HFFc6 (cell line): Measurements from ENCODE around the gene CTSO. TPM values are rescaled to one million over a fixed set of nuclear protein-coding genes. Genes with fewer than 3 reads are reported as not detected.

Source experiments
- DNase-seq: peaks from one replicate; pipeline ENCODE4 v3.0.0-alpha.2; 2018
- H3K27ac Mint-ChIP-seq: 2 replicates; pipeline ENCODE4 v1.8.0; 2020; ENCODE audit warnings: mild to moderate bottlenecking, mixed read lengths
- H3K27me3 Mint-ChIP-seq: 2 replicates; pipeline ENCODE4 v1.8.0; 2021; ENCODE audit warnings: mild to moderate bottlenecking, moderate library complexity, mixed read lengths; ENCODE audit not compliant: insufficient read depth
- H3K36me3 Mint-ChIP-seq: 2 replicates; pipeline ENCODE4 v1.8.0; 2021; ENCODE audit warnings: low read depth, mixed read lengths
- H3K4me1 Mint-ChIP-seq: 2 replicates; pipeline ENCODE4 v1.8.0; 2020; ENCODE audit warnings: low read depth, mixed read lengths
- H3K4me3 Mint-ChIP-seq: 2 replicates; pipeline ENCODE4 v1.8.0; 2020; ENCODE audit warnings: mild to moderate bottlenecking, moderate library complexity, mixed read lengths
- H3K9me3 Mint-ChIP-seq: 2 replicates; pipeline ENCODE4 v1.8.0; 2020; ENCODE audit warnings: mild to moderate bottlenecking, mixed read lengths
- CTCF ChIP-seq: fragments of 200-600 bp; sonication (generic); IDR thresholded peaks from 2 replicates; pipeline ENCODE4 v1.5.0; 2021; ENCODE audit warnings: antibody characterized with exemption, mild to moderate bottlenecking
- total RNA-seq, 6 experiments: library from RNA; stranded (reverse); fragmentation: NEBNext Ultra II Directional; extraction: Animal tissue kit (Norgen Biotek cat#: 25700); gene quantifications; 2 replicates in 1 of 6; 3 replicates in 5 of 6; pipeline ENCODE4 v1.2.3, GENCODE V29; 2021

The CTSO gene
- total RNA-seq, 6 experiments from 2014 or later, result 2.5 to 4.7 (median 2.6) TPM

DNA sequence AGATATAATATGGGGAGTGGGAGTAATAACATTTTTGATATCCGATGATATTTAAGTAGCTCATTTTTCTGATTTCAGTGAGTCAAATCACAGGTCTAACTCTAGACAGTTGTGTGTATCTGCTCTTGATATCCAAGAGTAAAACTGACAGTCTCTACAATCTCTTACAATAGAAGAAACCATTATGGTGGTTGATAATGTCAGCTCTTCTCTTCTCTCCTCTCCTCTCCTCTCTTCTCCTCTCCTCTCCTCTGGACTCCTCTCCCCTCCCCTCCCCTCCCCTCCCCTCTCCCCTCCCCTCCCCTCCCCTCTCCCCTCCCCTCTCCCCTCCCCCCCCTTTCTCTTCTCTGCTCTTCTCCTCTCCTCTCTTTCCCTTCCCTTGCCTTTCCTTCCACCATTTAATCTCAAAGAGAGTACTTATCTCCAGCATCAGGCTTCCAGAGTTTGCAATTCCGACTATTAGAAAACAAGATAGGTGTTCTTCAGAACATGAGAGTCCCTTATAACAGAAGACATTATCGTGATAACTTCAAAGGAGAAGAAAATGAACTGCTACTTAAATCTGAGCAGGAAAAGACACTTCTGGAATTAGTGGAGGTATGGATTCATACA lies 43.9 kb downstream of the CTSO start:
- Mint-ChIP-seq H3K27me3 (no peaks in the 10 kb centered on the region), H3K4me3 (no peak overlapping the region), H3K9me3 (no peaks in the 10 kb centered on the region), H3K27ac (no peak overlapping the region), H3K4me1 (peaks cover 8% of the 10 kb centered on the region; the same call in 1 of the 2 replicates), H3K36me3 (no peaks in the 10 kb centered on the region)
- no peak for TF ChIP-seq CTCF
- no peak for DNase-seq

GRCh38 chr4:155908187-155909139 lies 45.2 kb downstream of the CTSO start:
- no peak for TF ChIP-seq CTCF
- Mint-ChIP-seq H3K36me3 (no peaks in the 10 kb centered on the region), H3K4me1 (peaks cover 8% of the 10 kb centered on the region; the same call in 1 of the 2 replicates), H3K27ac (no peak overlapping the region), H3K4me3 (no peak overlapping the region), H3K9me3 (no peaks in the 10 kb centered on the region), H3K27me3 (no peaks in the 10 kb centered on the region)
- no peak for DNase-seq

DNA sequence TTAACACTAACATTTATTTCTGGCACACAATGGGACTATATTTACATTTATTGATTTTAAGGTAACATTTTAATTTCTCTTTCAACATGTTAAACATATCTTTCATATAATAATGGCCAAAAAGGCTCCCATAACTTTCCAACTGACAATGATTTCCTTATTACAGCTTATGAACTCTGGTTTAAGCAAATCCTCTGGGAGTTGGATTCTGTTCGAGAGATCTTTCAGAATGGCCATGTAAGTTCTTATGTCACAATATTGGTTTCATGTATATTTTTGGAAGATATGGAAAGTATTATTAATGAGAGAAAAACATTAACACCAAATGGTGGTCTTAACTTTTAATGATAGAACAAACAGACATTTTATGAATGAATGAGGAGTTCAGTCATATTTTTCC lies 46.1 kb downstream of the CTSO start:
- DNase-seq, result no peak
- Mint-ChIP-seq H3K27ac (peak overlapping the region; percentile 52; the same call in 1 of the 2 replicates), H3K4me1 (peaks cover 8% of the 10 kb centered on the region; the same call in 1 of the 2 replicates), H3K9me3 (no peaks in the 10 kb centered on the region), H3K4me3 (no peak overlapping the region), H3K36me3 (no peaks in the 10 kb centered on the region), H3K27me3 (no peaks in the 10 kb centered on the region)
- no peak for TF ChIP-seq CTCF

- no peak for TF ChIP-seq CTCF
- H3K36me3 Mint-ChIP-seq, result no peaks in the 10 kb centered on the region
- no peak overlapping the region for H3K4me3 Mint-ChIP-seq
- peak overlapping the region; percentile 58; the same call in 1 of the 2 replicates for H3K27ac Mint-ChIP-seq
- no peaks in the 10 kb centered on the region for H3K9me3 Mint-ChIP-seq
- no peaks in the 10 kb centered on the region for H3K27me3 Mint-ChIP-seq
- peaks cover 8% of the 10 kb centered on the region; the same call in 1 of the 2 replicates for H3K4me1 Mint-ChIP-seq
- DNase-seq, result peak; percentile 86
Measured at GRCh38 chr4:155906554-155907247, 47.0 kb downstream of the CTSO start.

GRCh38 chr4:155904331-155904730 lies 49.3 kb downstream of the CTSO start:
- Mint-ChIP-seq H3K4me1 (peaks cover 18% of the 10 kb centered on the region; the same call in 1 of the 2 replicates), H3K27me3 (no peaks in the 10 kb centered on the region), H3K27ac (no peak overlapping the region), H3K36me3 (no peaks in the 10 kb centered on the region), H3K9me3 (no peaks in the 10 kb centered on the region), H3K4me3 (no peak overlapping the region)
- DNase-seq, result no peak
- no peak for TF ChIP-seq CTCF
